Measurements from ENCODE around the gene MYO1C.
"Not testable (repeated sequence)": the region's sequence is repeated elsewhere in the genome, so short reads cannot be mapped to it uniquely, and the experiment has no call there.

The MYO1C gene

DNA sequence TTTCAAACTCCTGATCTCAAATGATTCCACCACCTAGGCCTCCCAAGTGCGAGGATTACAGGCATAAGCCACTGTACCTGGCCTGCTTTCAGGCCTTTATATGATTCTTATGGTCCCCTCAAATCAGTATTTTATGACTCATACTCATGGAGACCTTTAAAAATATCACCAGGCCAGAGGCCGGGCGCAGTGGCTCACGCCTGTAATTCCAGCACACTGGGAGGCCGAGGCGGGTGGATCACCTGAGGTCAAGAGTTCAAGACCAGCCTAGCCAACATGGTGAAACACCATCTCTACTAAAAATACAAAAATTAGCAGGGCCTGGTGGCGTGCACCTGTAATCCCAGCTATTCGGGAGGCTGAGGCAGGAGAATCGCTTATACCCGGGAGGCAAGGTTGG, 74.0 kb downstream of the MYO1C start:
- peaks cover 35% of the 10 kb centered on the region for H3K36me3 ChIP-seq (ENCODE audit: insufficient read depth, low read length)
- not testable (repeated sequence) for H3K9ac ChIP-seq (ENCODE audit: low read depth, low read length); H3K27me3 ChIP-seq (ENCODE audit: insufficient read depth, low read length); H3K27ac ChIP-seq (ENCODE audit: low read depth, low read length); H3K4me3 ChIP-seq (ENCODE audit: low read length); H3K4me1 ChIP-seq (ENCODE audit: insufficient read depth, low read length); H3K9me3 ChIP-seq (ENCODE audit: insufficient read depth, low read depth, low read length)
- WGBS, result 95% methylated on average over 10 of the region's 10 CpGs

DNA sequence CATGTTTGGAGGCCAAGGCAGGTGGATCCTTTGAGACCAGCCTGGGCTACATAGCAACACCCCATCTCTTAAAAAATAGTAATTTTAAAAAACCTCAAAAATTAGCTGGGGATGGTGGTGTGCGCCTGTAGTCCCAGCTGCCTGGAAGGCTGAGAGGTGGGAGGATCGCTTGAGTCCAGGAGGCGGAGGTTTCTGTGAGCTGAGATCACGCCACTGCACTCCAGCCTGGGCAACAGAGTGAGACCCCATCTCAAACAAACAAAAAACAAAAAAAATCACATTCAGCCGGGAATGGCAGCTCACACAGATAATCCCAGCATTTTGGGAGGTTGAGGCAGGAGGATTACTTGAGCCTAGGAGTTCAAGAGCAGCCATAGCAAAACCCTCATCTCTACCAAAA, 76.1 kb downstream of the MYO1C start:
- Histone ChIP-seq H3K4me1 (ENCODE audit: insufficient read depth, low read length) (no peaks in the 10 kb centered on the region), H3K27me3 (ENCODE audit: insufficient read depth, low read length) (no peaks in the 10 kb centered on the region), H3K9me3 (ENCODE audit: insufficient read depth, low read depth, low read length) (no peaks in the 10 kb centered on the region), H3K27ac (ENCODE audit: low read depth, low read length) (no peak overlapping the region), H3K4me3 (ENCODE audit: low read length) (no peak overlapping the region), H3K9ac (ENCODE audit: low read depth, low read length) (no peak overlapping the region), H3K36me3 (ENCODE audit: insufficient read depth, low read length) (peaks cover 15% of the 10 kb centered on the region)
- WGBS, result 96% methylated on average over 5 of the region's 5 CpGs

DNA sequence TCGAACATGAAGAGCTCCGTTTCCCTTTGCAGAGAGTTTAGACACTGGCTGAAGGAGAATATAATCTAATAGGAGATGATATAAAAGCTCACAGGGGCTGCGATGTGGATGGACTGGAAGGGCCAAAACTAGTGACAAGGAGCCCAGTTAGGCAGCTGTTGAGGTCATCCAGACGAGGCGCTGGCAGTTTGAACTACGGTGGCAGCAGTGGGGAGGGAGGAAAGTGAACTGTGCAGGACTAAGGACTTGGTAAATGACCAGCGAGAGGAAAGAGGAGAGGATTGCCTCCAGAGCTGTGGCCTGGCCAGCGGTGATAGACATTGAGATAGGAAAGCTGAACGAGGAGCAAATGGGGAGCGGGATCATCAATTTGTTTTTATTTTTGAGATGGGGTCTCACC, 77.9 kb downstream of the MYO1C start:
- H3K27ac ChIP-seq (ENCODE audit: low read depth, low read length), result no peak overlapping the region
- no peaks in the 10 kb centered on the region for H3K4me1 ChIP-seq (ENCODE audit: insufficient read depth, low read length)
- WGBS, result 86% methylated on average over 10 of the region's 10 CpGs
- H3K9ac ChIP-seq (ENCODE audit: low read depth, low read length), result no peak overlapping the region
- H3K36me3 ChIP-seq (ENCODE audit: insufficient read depth, low read length), result no peaks in the 10 kb centered on the region
- no peak overlapping the region for H3K4me3 ChIP-seq (ENCODE audit: low read length)
- no peaks in the 10 kb centered on the region for H3K9me3 ChIP-seq (ENCODE audit: insufficient read depth, low read depth, low read length)
- no peaks in the 10 kb centered on the region for H3K27me3 ChIP-seq (ENCODE audit: insufficient read depth, low read length)
